Cerebellar nuclear complex (tissue), 1 donor: ENCODE measurements around the gene BSPH1.
"Not testable (repeated sequence)": the region's sequence is repeated elsewhere in the genome, so short reads cannot be mapped to it uniquely, and the experiment has no call there.

Experiments used
- DNase-seq, 2 experiments: peaks; one replicate each; lab custom pipeline; 2025; lab: John Stamatoyannopoulos, UW

Gene BSPH1, protein sequence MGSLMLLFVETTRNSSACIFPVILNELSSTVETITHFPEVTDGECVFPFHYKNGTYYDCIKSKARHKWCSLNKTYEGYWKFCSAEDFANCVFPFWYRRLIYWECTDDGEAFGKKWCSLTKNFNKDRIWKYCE

DNA sequence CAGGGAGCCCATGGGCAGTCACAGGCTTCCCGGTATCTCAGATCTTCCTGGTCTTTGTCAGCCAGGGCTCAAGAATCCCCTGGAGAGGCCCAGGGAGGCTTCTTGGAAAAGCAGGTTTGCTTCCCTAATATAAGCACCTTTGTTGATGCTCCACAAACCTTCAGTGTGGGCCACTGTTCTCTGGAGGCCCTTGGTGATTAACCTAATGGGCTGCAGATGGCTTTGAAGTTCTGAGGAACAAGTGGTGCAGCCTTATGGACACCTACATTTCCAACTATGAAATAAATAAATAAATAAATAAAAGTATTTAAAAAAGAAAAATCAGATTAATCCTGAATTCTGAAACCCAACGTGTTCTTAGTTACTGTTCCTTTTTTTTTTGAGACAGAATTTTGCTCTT is at the start of gene BSPH1:
BSPH1 (minus strand) TSS at position 101 of the 400 bp plus-strand sequence; CDS start at position 12, 89 bp downstream.
- no peak for DNase-seq

GRCh38 chr19:48036765-48037164 is 44.8 kb upstream of the BSPH1 start:
- no peak for DNase-seq

DNA sequence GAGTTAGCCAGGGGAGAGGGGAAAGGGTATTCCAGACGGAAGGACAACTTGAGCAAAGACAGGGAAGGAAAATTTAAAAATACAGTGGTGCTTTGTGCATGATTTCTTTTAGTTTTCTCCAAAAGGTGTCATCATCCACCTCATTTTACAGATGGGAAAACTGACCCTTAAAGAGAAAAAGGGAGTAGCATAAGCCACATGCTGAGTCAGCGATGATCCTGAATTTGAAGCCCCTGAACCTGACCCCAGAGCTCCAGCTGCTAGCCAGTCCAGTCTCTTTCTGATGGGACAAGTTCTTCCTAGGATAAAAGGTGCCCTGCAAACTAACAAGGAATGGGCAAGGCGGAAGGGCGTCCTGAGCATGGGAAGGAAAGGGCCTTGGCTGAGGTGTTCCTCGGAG is 41.6 kb upstream of the BSPH1 start:
- no peak for DNase-seq

DNA sequence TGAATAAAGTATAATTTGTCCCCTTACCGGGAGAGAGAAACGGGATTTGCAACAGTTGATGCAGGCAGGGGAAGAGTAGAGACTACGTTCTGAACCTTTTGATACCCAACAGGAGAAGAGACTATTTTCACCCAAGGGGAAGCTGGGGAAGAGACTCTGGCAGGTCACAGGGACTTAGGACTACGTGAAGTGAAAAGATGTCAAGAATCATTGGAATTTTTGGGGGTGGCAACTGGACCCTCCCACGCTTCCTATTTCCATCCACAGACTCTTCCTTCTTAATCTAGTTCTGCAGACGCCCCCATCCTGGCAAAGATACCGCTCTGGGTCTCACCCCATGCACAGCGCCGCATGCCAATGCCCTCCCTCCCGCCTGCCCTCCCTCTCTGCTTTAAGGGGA is 38.1 kb upstream of the BSPH1 start:
- DNase-seq: no peak

GRCh38 chr19:48029431-48029830 is 37.5 kb upstream of the BSPH1 start:
- no peak for DNase-seq

GRCh38 chr19:48025480-48025879 is 33.5 kb upstream of the BSPH1 start:
- DNase-seq: no peak

DNA sequence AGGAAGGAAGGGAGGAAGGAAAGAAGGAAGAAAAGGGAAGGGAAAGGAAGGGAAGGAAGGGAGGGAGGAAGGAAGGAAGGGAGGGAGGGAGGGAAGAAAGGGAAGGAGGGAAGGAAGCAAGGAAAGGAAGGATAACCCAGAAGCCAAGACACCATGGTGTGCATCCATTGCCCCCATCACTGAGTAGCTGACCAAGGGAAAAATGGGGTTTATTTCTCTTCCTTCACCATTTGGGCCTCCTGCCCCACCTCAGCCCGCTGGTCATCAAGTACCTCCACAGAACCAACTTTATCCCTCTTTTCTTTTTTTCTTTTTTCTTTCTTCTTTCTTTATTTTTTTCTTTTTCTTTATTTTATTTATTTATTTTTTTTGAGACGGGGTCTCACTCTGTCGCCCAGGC is 31.5 kb upstream of the BSPH1 start:
- DNase-seq: no peak

DNA sequence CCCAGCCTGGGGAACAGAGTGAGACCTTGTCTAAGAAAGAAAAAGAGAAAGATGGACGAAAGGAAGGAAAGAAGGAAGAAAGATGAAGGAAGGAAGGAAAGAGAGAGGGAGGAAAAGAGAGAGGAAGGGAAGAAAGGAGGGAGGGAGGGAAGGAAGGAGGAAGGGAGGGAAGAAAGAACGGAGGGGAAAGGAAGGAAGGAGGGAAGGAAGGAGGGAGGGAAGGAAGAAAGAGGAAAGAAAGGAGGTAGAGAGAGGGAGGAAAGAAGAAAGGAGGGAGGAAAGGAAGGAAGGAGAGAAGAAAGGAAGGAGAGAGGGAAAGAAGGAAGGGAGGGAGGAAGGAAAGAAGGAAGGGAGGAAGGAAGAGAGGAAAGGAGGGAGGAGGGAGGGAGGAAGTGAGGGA is 31.0 kb upstream of the BSPH1 start:
- no peak for DNase-seq

GRCh38 chr19:48020686-48021085 is 28.7 kb upstream of the BSPH1 start:
- DNase-seq: no peak

GRCh38 chr19:48010932-48011758 is 19.2 kb upstream of the BSPH1 start:
- DNase-seq: no peak

DNA sequence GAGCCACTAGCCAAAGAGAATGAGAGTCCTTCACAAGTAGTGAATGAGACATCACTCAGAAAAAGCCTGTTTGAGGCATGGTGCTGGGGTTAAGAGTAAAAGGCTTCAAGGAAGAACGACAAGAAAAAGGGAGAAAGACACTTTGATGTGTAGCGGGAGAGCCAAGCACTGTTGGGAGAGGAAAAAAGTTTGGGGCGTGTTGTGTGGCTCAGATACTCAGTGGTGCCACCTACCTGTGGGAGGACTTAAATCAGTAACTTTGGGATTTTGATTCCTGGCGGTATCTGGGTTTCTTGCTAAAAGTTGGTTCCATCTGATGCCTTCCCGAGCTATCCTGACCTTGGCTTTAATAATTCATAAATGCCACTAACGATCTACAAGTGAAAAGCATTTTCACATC is 14.8 kb upstream of the BSPH1 start:
- no peak for DNase-seq

DNA sequence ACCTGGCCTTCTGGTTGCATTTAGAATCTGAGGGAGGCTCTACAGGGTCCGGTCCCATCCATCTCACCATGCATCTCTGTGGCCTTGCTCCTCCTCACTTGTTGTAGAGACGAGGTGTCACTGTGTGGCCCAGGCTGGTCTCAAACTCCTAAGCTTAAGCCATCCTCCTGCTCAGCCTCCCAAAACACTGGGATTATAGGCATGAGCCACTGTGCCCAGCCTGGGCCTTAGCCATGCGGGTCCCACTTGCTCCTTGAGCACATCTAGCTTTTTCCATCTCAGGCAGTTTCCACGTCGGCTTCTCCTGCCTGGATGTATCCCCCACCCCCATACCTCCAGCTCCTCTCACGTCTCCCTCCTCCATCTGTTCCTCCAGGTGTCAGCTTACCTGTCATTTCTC is 12.3 kb upstream of the BSPH1 start:
- no peak for DNase-seq

DNA sequence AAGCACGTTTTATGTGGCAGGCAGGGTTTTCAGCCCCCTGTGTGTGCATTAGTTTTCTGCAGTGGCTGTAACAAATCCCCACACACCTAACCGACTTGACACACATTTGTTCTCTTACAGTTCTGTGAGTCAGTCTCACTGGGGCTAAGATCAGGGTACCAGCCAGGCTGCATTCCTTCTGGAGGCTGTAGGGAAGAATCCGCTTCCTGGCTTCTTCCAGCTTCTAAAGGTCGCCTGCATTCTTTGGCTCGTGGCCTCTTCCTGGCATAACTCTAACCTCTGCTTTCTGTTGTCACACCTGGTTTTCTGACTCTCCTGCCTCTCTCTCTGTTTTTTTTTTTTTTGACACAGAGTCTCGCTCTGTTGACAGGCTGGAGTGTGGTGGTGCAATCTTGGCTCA is 8.9 kb upstream of the BSPH1 start:
- DNase-seq: no peak

- DNase-seq: no peak
Measured at GRCh38 chr19:47998800-47999199, 6.8 kb upstream of the BSPH1 start.

GRCh38 chr19:47996230-47996727 is 4.3 kb upstream of the BSPH1 start:
- no peak for DNase-seq

DNA sequence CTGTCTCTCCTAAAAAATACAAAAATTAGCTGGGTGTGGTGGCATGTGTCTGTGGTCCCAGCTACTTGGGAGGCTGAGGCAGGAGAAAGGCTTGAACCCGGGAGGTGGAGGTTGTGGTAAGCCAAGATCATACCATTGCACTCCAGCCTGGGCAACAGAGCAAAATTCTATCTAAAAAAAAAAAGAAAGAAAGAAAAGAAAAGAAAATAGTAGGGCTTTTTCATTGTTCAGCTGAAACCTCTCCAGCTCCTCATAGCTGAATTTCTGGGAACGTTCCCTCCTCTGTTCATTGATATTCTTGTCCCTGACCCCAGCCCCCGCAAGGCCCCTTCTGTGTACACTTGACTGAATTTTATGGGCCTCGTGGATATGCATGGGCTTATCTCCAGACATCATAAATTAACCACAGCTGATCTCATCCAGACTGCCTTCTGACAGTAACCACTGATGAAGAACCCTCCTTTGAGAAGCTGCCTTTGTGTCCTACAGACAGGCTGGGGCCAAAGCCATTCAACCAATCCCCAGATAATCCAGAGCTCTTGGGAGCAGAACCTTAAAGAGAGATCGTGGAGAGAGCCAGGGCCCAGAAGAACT is 2.3 kb upstream of the BSPH1 start, which contains the start of gene ELSPBP1:
ELSPBP1 (plus strand) TSS at position 424 of the 594 bp plus-strand sequence. CDS start 14,036 bp downstream, outside the sequence.
- DNase-seq: no peak

GRCh38 chr19:47991191-47991808 is 670 bp downstream of the BSPH1 start:
- DNase-seq: no peak

GRCh38 chr19:47973529-47973928 is 18.4 kb downstream of the BSPH1 start:
- DNase-seq: no peak

DNA sequence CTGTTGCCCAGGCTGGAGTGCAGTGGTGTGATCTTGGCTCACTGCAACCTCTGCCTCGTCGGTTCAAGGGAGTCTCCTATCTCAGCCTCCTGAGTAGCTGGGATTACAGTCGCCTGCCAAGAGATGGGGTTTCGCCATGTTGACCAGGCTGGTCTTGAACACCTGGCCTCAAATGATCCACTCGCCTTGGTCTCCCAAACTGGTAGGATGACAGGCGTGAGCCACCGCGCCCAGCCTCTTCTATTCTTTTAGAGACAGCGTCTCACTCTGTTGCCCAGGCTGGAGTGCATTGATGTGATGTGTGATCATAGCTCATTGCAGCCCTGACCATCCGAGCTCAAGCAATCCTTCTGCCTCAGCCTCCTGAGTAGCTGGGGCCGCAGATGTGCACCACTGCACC is 36.0 kb downstream of the BSPH1 start:
- not testable (repeated sequence) for DNase-seq

DNA sequence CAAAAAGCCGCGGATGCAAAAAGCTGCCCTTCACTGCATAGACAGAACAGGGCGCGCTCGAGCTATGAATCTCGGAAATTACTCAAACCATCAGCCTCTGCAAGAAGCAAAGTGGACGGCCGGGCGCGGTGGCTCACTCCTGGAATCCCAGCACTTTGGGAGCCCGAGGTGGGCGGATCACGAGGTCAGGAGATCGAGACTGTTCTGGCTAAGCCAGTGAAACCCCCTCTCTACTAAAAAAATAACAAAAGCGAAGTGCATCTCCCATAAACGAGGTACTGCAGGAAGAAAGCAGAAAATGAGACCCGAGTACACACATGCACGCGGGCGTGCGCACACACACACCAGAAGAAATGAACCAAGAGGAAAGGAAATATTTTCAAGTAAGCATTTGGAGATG is 39.8 kb downstream of the BSPH1 start:
- not testable (repeated sequence) for DNase-seq

GRCh38 chr19:47949852-47950521 is 42.0 kb downstream of the BSPH1 start:
- DNase-seq: not testable (repeated sequence)

- DNase-seq: not testable (repeated sequence)
Measured at GRCh38 chr19:47928581-47928980, 63.4 kb downstream of the BSPH1 start.
